NT2/D1 (cell line): Measurements from ENCODE around the gene TCERG1.

Experiments used
- DNase-seq: peaks from one replicate; pipeline ENCODE4 v3.0.0-alpha.2; 2011; ENCODE audit warnings: low read depth, low spot score
- H3K27me3 ChIP-seq: 2 replicates; pipeline ENCODE4 v1.6.0; 2011; ENCODE audit warnings: mild to moderate bottlenecking; ENCODE audit not compliant: insufficient read length, insufficient read depth
- H3K36me3 ChIP-seq: 2 replicates; pipeline ENCODE4 v1.6.1; 2011; ENCODE audit warnings: mild to moderate bottlenecking, low read length, mixed read lengths; ENCODE audit not compliant: insufficient read depth, insufficient read length
- H3K4me1 ChIP-seq: 2 replicates; pipeline ENCODE4 v1.5.1; 2011; ENCODE audit not compliant: insufficient read depth, insufficient read length
- H3K4me3 ChIP-seq: 2 replicates; pipeline ENCODE4 v1.5.1; 2011; ENCODE audit warnings: low read depth; ENCODE audit not compliant: insufficient read length
- H3K9ac ChIP-seq: 2 replicates; pipeline ENCODE4 v1.6.0; 2011; ENCODE audit warnings: low read depth; ENCODE audit not compliant: insufficient read length
- H3K9me3 ChIP-seq: 2 replicates; pipeline ENCODE4 v1.5.1; 2011; ENCODE audit warnings: mild to moderate bottlenecking, low read length; ENCODE audit not compliant: insufficient read depth
- SUZ12 ChIP-seq: IDR thresholded peaks from 2 replicates; pipeline ENCODE4 v1.6.1; 2011; ENCODE audit not compliant: insufficient read length, insufficient read depth; ENCODE audit errors: extremely low read depth
- YY1 ChIP-seq: IDR thresholded peaks from 2 replicates; pipeline ENCODE4 v1.6.1; 2011; ENCODE audit not compliant: insufficient read length, insufficient read depth
- ZNF274 ChIP-seq: IDR thresholded peaks from 2 replicates; pipeline ENCODE4 v1.6.1; 2011; ENCODE audit warnings: mild to moderate bottlenecking, low read depth, low read length

The TCERG1 gene

DNA sequence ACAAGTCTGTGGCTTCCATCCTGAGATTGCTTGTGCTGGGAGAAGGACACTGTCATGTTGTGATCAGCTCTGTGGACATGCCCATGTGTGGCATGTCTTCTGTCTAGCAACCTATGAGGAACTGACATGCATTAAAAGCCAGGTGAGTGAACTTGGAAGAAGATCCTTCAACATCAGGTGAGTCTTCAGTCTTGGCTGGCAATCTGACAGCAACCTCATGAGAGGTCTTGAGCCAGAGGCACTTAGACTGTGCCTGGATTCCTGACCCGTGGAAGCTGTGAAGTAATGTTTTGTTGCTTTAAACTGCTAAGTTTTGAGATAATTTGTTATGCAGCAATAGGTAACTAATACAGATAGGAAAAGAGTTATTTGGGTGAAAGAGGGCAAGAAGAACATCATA lies 6.8 kb upstream of the TCERG1 start:
- TF ChIP-seq YY1 (no peak), ZNF274 (no peak), SUZ12 (no peak)
- Histone ChIP-seq H3K27me3 (no peaks in the 10 kb centered on the region), H3K4me1 (no peaks in the 10 kb centered on the region), H3K9me3 (no peaks in the 10 kb centered on the region), H3K9ac (no peak overlapping the region), H3K36me3 (no peaks in the 10 kb centered on the region), H3K4me3 (no peak overlapping the region)
- DNase-seq: no peak

DNA sequence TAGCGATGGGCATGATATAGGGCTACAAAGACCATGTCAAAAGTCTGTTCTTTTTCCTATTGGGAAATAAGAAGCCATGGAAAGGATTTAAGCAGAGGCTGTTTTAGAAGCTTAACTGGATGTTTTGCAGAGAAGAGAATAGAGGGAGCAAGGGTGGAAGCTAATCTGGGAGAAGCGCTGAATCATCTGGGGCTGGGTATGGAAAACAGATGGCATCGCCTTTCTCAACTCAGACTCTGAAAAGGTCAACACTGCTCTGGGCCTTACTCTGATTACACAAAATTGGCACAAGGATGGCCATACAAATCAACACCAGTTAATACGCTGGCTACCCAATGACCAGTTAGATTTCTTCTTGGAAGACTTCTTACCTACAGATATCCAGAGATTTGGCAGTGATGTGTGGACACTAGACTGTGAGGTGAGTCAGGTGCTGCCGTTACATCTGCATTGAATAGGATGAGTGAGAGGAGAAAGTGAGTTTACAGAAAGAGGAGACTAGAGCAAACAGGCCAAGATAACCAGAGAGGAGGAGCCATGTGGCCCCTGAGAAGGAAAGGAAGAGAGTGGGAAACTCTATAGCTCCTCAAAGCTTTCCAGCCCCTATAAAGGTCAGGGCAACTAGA lies 6.2 kb upstream of the TCERG1 start:
- Histone ChIP-seq H3K27me3 (no peaks in the 10 kb centered on the region), H3K4me3 (no peak overlapping the region), H3K9me3 (0 out of 2 replicates have a peak, but pooled peaks cover under 1% of the 10 kb centered on the region), H3K4me1 (no peaks in the 10 kb centered on the region), H3K9ac (no peak overlapping the region), H3K36me3 (no peaks in the 10 kb centered on the region)
- no peak for DNase-seq
- TF ChIP-seq YY1 (no peak), ZNF274 (no peak), SUZ12 (no peak)

DNA sequence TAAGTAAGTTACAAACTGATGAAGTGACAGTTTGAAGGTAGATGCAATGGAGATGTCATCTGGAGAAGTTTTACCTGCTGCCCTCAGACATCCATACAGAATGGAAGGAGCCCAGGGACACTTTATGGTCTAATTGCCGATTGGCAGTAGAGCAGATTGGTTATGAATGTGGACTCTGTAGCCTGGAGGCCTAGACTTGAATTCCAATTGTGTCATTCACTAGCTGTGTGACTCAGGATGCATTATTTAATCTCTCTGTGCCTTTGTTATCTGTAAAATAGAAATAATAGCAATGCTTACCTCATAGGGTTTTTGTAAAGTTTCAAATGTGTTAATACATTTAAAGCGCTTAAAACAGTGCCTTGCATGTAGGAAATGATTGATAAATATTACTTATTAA lies 5.2 kb upstream of the TCERG1 start:
- Histone ChIP-seq H3K4me3 (no peak overlapping the region), H3K4me1 (no peaks in the 10 kb centered on the region)

DNA sequence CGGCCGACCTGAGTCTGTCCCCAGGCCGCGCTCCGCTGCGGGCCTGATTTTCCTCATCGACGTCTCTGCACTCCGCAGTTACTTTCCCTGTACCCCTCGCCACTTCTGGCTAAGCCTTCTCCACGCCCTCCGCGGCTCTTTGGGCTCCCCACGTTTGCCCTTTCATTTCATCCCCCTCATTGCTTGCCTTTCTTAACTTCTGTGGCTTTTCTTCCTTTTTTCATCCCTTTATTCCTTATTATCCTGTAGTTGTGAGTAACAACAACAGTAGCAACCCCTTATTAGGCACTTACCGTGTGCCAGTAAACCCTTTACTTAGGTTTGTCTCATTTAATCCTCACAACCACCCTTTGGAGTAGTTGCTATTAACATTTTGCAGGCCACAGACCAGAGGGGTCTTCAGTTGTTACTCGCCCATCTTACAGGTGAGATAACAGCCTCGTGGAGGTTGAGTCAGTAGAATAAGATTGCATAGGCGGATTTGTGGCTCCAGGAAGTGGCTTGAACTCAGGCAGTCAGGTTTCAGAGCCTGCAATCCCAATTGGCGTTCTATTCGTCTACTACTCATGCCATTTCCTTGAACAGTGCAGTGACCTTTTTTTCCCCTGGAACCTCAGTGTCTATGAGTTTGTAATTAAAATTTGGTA lies 724 bp downstream of the TCERG1 start:
- TF ChIP-seq ZNF274 (no peak), YY1 (no peak), SUZ12 (no peak)
- no peak for DNase-seq
- H3K9ac ChIP-seq: peak overlapping the region; percentile 100
- H3K4me1 ChIP-seq: no peaks in the 10 kb centered on the region
- no peaks in the 10 kb centered on the region for H3K36me3 ChIP-seq
- peak overlapping the region; percentile 95 for H3K4me3 ChIP-seq
- 0 out of 2 replicates have a peak, but pooled peaks cover 5% of the 10 kb centered on the region for H3K9me3 ChIP-seq
- no peaks in the 10 kb centered on the region for H3K27me3 ChIP-seq

More for the DNA sequence above, 5.2 kb upstream of the TCERG1 start:
- DNase-seq: no peak
- Histone ChIP-seq H3K9ac (no peak overlapping the region), H3K9me3 (0 out of 2 replicates have a peak, but pooled peaks cover 5% of the 10 kb centered on the region), H3K27me3 (no peaks in the 10 kb centered on the region), H3K36me3 (no peaks in the 10 kb centered on the region)
- TF ChIP-seq SUZ12 (no peak), YY1 (no peak), ZNF274 (no peak)

GRCh38 chr5:146448783-146449519 lies 1.8 kb downstream of the TCERG1 start:
- Histone ChIP-seq H3K36me3 (no peaks in the 10 kb centered on the region), H3K4me3 (no peak overlapping the region), H3K27me3 (no peaks in the 10 kb centered on the region), H3K9ac (peak overlapping the region; percentile 100), H3K9me3 (0 out of 2 replicates have a peak, but pooled peaks cover 5% of the 10 kb centered on the region), H3K4me1 (no peaks in the 10 kb centered on the region)
- no peak for DNase-seq
- TF ChIP-seq ZNF274 (no peak), YY1 (no peak), SUZ12 (no peak)

GRCh38 chr5:146450002-146450401 lies 2.9 kb downstream of the TCERG1 start:
- H3K36me3 ChIP-seq: peaks cover 2% of the 10 kb centered on the region
- TF ChIP-seq YY1: no peak
- TF ChIP-seq SUZ12: no peak
- no peak for TF ChIP-seq ZNF274
- H3K9ac ChIP-seq: no peak overlapping the region
- no peaks in the 10 kb centered on the region for H3K27me3 ChIP-seq
- no peak overlapping the region for H3K4me3 ChIP-seq
- H3K4me1 ChIP-seq: no peaks in the 10 kb centered on the region
- DNase-seq: no peak
- 0 out of 2 replicates have a peak, but pooled peaks cover 5% of the 10 kb centered on the region for H3K9me3 ChIP-seq

DNA sequence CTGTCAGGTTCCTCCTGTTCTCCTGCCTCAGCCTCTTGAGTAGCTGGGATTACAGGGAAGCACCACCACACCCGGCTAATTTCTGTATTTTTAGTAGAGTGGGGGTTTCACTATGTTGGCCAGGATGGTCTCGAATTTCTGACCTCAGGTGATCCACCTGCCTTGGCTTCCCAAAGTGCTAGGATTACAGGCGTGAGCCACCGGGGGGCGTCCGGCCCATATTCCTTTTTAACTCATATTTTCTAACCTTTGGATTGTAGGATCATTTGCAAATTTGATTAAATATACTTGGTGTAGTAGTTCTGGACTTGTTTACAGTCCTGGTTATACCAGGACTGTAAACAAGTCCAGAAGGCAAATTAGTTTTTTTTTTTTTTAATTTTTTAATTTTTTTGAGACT lies 4.3 kb downstream of the TCERG1 start:
- no peaks in the 10 kb centered on the region for H3K4me1 ChIP-seq
- TF ChIP-seq ZNF274 (no peak), SUZ12 (no peak), YY1 (no peak)
- no peak overlapping the region for H3K9ac ChIP-seq
- H3K36me3 ChIP-seq: peaks cover 16% of the 10 kb centered on the region
- H3K9me3 ChIP-seq: no peaks in the 10 kb centered on the region
- H3K27me3 ChIP-seq: no peaks in the 10 kb centered on the region
- no peak overlapping the region for H3K4me3 ChIP-seq
- no peak for DNase-seq
